Left ventricle myocardium superior (tissue), 1 donor: ENCODE results near the gene RCSD1. TPM values are rescaled to one million over a fixed set of nuclear protein-coding genes. Genes with fewer than 3 reads are reported as not detected.
"Not testable (repeated sequence)": the region's sequence is repeated elsewhere in the genome, so short reads cannot be mapped to it uniquely, and the experiment has no call there.

Experiments used
- ATAC-seq: fragments of 200-7000 bp; cut with Tn5 transposase; one replicate; pipeline ENCODE4 v1.9.1; 2020; ENCODE audit warnings: mild to moderate bottlenecking, moderate library complexity
- DNase-seq: peaks from one replicate; pipeline ENCODE4 v3.0.0-alpha.2; 2020
- intact Hi-C: fragments of 100-400 bp; cut with micrococcal nuclease; formaldehyde crosslinking; loops from one replicate; pipeline ENCODE4 v1.11.0; 2022
- total RNA-seq: library from RNA; stranded (reverse); fragmentation: NEBNext Ultra II Directional; extraction: Animal tissue kit (Norgen Biotek cat#: 25700); gene quantifications from one replicate; pipeline ENCODE4 v1.2.1, GENCODE V29; 2021
- donor health status: DM: no; HTN: yes; CAD: no; lungs with severe emphysema.

Gene RCSD1
- total RNA-seq, 1 donor from 2014 or later, result 45.3 TPM

- DNase-seq (no peak), ATAC-seq (peak; percentile 57)
- intact Hi-C loops, result no loop called here
These were observed 74.7 kb downstream of the RCSD1 start for GRCh38 chr1:167704715-167705114.

- intact Hi-C loops, result no loop called here
- ATAC-seq (no peak), DNase-seq (no peak)
These were observed 75.2 kb downstream of the RCSD1 start for GRCh38 chr1:167705250-167705649.

GRCh38 chr1:167706363-167706762, 76.3 kb downstream of the RCSD1 start:
- intact Hi-C loops, result no loop called here

GRCh38 chr1:167706931-167707877, 77.2 kb downstream of the RCSD1 start:
- intact Hi-C loops, result no loop called here
- DNase-seq (no peak), ATAC-seq (no peak)

More at GRCh38 chr1:167706363-167706762, 76.3 kb downstream of the RCSD1 start:
- no peak for ATAC-seq
- DNase-seq, result no peak

- intact Hi-C loops, result no loop called here
- ATAC-seq, result no peak
- no peak for DNase-seq
These were observed 77.9 kb downstream of the RCSD1 start for GRCh38 chr1:167707942-167708341.

- intact Hi-C loops, result no loop called here
- ATAC-seq (no peak), DNase-seq (no peak)
These were observed 78.9 kb downstream of the RCSD1 start for GRCh38 chr1:167708940-167709389.

GRCh38 chr1:167710836-167711235, 80.8 kb downstream of the RCSD1 start:
- intact Hi-C loops, result no loop called here
- no peak for ATAC-seq

GRCh38 chr1:167711797-167712196, 81.8 kb downstream of the RCSD1 start:
- DNase-seq, result no peak
- no peak for ATAC-seq
- intact Hi-C loops, result no loop called here

More at GRCh38 chr1:167710836-167711235, 80.8 kb downstream of the RCSD1 start:
- no peak for DNase-seq

GRCh38 chr1:167713330-167714081, 83.5 kb downstream of the RCSD1 start:
- intact Hi-C loops, result no loop called here
- ATAC-seq, result peak; percentile 0
- DNase-seq, result peak; percentile 56

GRCh38 chr1:167714098-167714438, 84.0 kb downstream of the RCSD1 start:
- intact Hi-C loops, result no loop called here
- ATAC-seq (peak; percentile 91), DNase-seq (peak; percentile 94)

GRCh38 chr1:167714439-167715156, 84.6 kb downstream of the RCSD1 start:
- DNase-seq (peak; percentile 89), ATAC-seq (peak; percentile 74)
- intact Hi-C loops, result no loop called here

- intact Hi-C loops, result no loop called here
- DNase-seq (peak; percentile 82), ATAC-seq (peak; percentile 60)
These were observed 85.3 kb downstream of the RCSD1 start for GRCh38 chr1:167715157-167715999.

- intact Hi-C loops, result no loop called here
- ATAC-seq (no peak), DNase-seq (no peak)
These were observed 85.9 kb downstream of the RCSD1 start for GRCh38 chr1:167716000-167716271.

GRCh38 chr1:167717351-167717750, 87.3 kb downstream of the RCSD1 start:
- no peak for ATAC-seq
- intact Hi-C loops, result no loop called here
- no peak for DNase-seq

- ATAC-seq, result no peak
- intact Hi-C loops, result no loop called here
- no peak for DNase-seq
These were observed 89.1 kb downstream of the RCSD1 start for GRCh38 chr1:167718914-167719691.

- ATAC-seq, DNase-seq: not testable (repeated sequence)
- intact Hi-C loops, result loop anchor here (5.0 kb wide), 1 partner anchor 77 kb away; no protein-coding TSS in a partner anchor
These were observed 89.8 kb downstream of the RCSD1 start for GRCh38 chr1:167719715-167720421.

GRCh38 chr1:167720965-167721616, 91.1 kb downstream of the RCSD1 start:
- DNase-seq, result peak; percentile 49
- ATAC-seq, result peak; percentile 57
- intact Hi-C loops, result loop anchor here (5.0 kb wide), 1 partner anchor 76 kb away; no protein-coding TSS in a partner anchor
